Kidney (tissue), 14 donors: ENCODE results near the gene SHISA6. TPM values are rescaled to one million over a fixed set of nuclear protein-coding genes. Genes with fewer than 3 reads are reported as not detected.

Source experiments
- DNase-seq, 5 donors: peaks; one replicate each; pipeline ENCODE4 v3.0.0-alpha.2; 2013 to 2020
- FAIRE-seq: peaks from 2 replicates; lab custom pipeline; 2012; peaks lifted over from hg19 to GRCh38; lab: Jason Lieb, UNC
- H3K27ac ChIP-seq, 2 donors: one replicate each; pipeline ENCODE4 v1.7.0; 2013; ENCODE audit warnings: low read depth in 2 of 2, low read length in 2 of 2, inconsistent platforms in 1 of 2
- H3K27me3 ChIP-seq: one replicate; pipeline ENCODE4 v1.7.1; 2013; ENCODE audit warnings: low read length, inconsistent platforms; ENCODE audit not compliant: control insufficient read depth, insufficient read depth
- H3K36me3 ChIP-seq, 3 donors: one replicate each; pipeline versions ENCODE4 v1.7.0 to v1.7.1; 2013; ENCODE audit warnings: low read length in 3 of 3, control low read depth in 1 of 3, inconsistent platforms in 1 of 3; ENCODE audit not compliant: insufficient read depth in 3 of 3, control insufficient read depth in 2 of 3
- H3K4me1 ChIP-seq, 3 donors: one replicate each; pipeline versions ENCODE4 v1.7.0 to v1.7.1; 2013; ENCODE audit warnings: low read length in 3 of 3, inconsistent platforms in 1 of 3, low read depth in 1 of 3; ENCODE audit not compliant: control insufficient read depth in 2 of 3, insufficient read depth in 2 of 3
- H3K4me3 ChIP-seq, 3 donors: one replicate each; pipeline versions ENCODE4 v1.7.0 to v1.8.1; 2013; ENCODE audit warnings: low read length in 3 of 3, control low read depth in 1 of 3, inconsistent platforms in 1 of 3
- H3K9ac ChIP-seq, 3 donors: one replicate each; pipeline versions ENCODE4 v1.7.0 to v1.7.1; 2013; ENCODE audit warnings: low read length in 3 of 3, control low read depth in 1 of 3, inconsistent platforms in 1 of 3
- H3K9me3 ChIP-seq, 3 donors: one replicate each; pipeline versions ENCODE4 v1.7.0 to v1.7.1; 2013; ENCODE audit warnings: low read length in 3 of 3, control low read depth in 1 of 3, inconsistent platforms in 1 of 3; ENCODE audit not compliant: control insufficient read depth in 2 of 3, insufficient read depth in 1 of 3
- intact Hi-C: fragments of 100-400 bp; cut with DNase I; formaldehyde crosslinking; loops from one replicate; pipeline ENCODE4 v1.11.1; 2022
- polyA plus RNA-seq: library from polyadenylated mRNA; stranded (reverse); fragments of 350-450 nt; fragmentation: Illumina TruSeq; extraction: RNeasy Lipid Tissue Mini Kit (QIAGEN cat#74804); gene quantifications from one replicate; pipeline ENCODE4 v1.2.3, GENCODE V29; 2014; ENCODE audit warnings: low read depth, low replicate concordance; ENCODE audit not compliant: insufficient read depth
- total RNA-seq: library from RNA; stranded (reverse); fragmentation: NEBNext Ultra II Directional; extraction: Animal tissue kit (Norgen Biotek cat#: 25700); gene quantifications from one replicate; pipeline ENCODE4 v1.2.1, GENCODE V29; 2021
- TF ChIP-seq, protein P1 (sequence below): IDR thresholded peaks from 3 replicates; pipeline ENCODE4 v1.5.1; 2012; ENCODE audit warnings: mild to moderate bottlenecking, moderate library complexity, borderline replicate concordance; ENCODE audit not compliant: insufficient read depth; ENCODE audit errors: extremely low read depth
- donor health status: control.
- donor health status: control.
- donor health status: control.
- donor health status: control.
- donor health status: control.
- donor health status: DM: yes; HTN: yes; CAD: no.
- donor health status: Normal renal cell carcinoma (clear cell type).

Gene SHISA6
- total and polyA plus RNA-seq, 2 donors from 2014 or later: 0.84 to 1.0 TPM

DNA sequence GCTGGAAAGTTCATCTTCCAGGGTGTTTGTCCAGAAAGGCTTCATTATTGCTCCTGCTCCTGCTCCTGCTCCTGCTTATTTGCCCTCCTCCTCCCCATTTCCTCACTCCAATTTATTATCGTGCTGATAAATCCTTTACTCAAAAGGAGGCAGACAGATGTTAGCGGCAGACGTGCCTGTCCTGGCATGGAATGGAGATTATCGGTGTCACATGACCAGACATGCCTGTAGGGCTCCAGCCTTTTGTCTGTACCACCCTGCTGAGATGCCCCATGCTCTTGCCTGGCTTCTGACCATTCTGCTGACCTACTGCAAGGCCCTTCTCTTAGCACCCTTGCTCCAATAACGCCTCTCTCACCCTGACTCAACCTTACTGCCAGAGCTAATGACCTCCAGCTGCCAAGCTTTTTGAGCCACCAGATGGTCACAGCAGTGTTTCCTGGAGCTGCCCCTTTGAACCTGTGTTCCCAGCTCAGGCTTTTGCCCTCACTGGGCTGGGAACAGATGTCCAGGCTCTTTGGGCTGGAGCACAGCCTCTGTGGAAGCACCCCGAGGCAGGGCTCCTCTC lies 370.1 kb downstream of the SHISA6 start:
- intact Hi-C loops: no loop called here
- Histone ChIP-seq H3K9ac (no peak overlapping the region), H3K36me3 (no peaks in the 10 kb centered on the region), H3K9me3 (no peaks in the 10 kb centered on the region), H3K4me3 (no peak overlapping the region), H3K27ac (no peak overlapping the region), H3K27me3 (no peaks in the 10 kb centered on the region), H3K4me1 (no peaks in the 10 kb centered on the region)
- TF ChIP-seq, protein P1, sequence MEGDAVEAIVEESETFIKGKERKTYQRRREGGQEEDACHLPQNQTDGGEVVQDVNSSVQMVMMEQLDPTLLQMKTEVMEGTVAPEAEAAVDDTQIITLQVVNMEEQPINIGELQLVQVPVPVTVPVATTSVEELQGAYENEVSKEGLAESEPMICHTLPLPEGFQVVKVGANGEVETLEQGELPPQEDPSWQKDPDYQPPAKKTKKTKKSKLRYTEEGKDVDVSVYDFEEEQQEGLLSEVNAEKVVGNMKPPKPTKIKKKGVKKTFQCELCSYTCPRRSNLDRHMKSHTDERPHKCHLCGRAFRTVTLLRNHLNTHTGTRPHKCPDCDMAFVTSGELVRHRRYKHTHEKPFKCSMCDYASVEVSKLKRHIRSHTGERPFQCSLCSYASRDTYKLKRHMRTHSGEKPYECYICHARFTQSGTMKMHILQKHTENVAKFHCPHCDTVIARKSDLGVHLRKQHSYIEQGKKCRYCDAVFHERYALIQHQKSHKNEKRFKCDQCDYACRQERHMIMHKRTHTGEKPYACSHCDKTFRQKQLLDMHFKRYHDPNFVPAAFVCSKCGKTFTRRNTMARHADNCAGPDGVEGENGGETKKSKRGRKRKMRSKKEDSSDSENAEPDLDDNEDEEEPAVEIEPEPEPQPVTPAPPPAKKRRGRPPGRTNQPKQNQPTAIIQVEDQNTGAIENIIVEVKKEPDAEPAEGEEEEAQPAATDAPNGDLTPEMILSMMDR: no peak
- FAIRE-seq (no peak), DNase-seq (no peak)

DNA sequence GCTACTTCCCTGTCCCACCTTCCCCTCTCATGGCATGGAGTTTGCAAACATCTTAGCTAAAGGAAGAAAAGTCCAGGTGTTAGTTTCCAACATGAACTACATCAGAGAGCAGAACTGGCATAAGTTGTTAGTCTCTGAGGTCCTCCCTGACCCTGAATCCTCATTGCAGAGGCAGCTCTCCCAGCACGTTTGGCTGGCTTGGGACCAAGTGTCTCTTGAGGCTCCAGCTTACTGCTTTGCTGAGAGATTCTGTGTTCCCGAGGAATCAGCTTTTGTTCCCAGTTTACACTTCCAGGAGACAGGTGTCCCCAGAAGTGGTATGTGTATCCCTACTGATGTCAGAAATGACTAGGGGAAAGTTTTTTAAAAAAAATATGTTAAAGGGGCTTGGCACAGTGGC lies 371.9 kb downstream of the SHISA6 start:
- FAIRE-seq (no peak), DNase-seq (no peak)
- TF ChIP-seq, protein P1: no peak
- no peaks in the 10 kb centered on the region for H3K4me1 ChIP-seq
- intact Hi-C loops: no loop called here
- no peak overlapping the region for H3K27ac ChIP-seq
- H3K9me3 ChIP-seq: no peaks in the 10 kb centered on the region
- H3K36me3 ChIP-seq: no peaks in the 10 kb centered on the region
- no peak overlapping the region for H3K9ac ChIP-seq
- H3K4me3 ChIP-seq: no peak overlapping the region
- no peaks in the 10 kb centered on the region for H3K27me3 ChIP-seq
